SK-N-SH (cell line): ENCODE data around the gene TRRAP. TPM values are rescaled to one million over a fixed set of nuclear protein-coding genes. Genes with fewer than 3 reads are reported as not detected.

ENCODE experiments used
- CTCF ChIA-PET: fragments of 300-600, 350-600 bp; formaldehyde crosslinking; extraction: SDS; loops from one replicate; lab custom pipeline; 2021; lab: Yijun Ruan, JAX
- POLR2A ChIA-PET: fragments of 350-600 bp; sonication (Branson Sonifier 250); formaldehyde crosslinking; extraction: SDS; loops from one replicate; lab custom pipeline; 2020; ENCODE audit warnings: antibody characterized with exemption, inconsistent platforms; lab: Yijun Ruan, JAX
- DNase-seq: peaks from one replicate; pipeline ENCODE4 v3.0.0; 2012
- H2AFZ ChIP-seq: fragments of 200-600 bp; sonication (generic); 2 replicates; pipeline ENCODE4 v1.8.1; 2016; ENCODE audit warnings: antibody characterized with exemption, mild to moderate bottlenecking, low read depth
- H3F3A ChIP-seq: fragments of 200-600 bp; sonication (generic); replicated peaks from 2 replicates; pipeline ENCODE3; 2016; ENCODE audit warnings: antibody characterized with exemption, mild to moderate bottlenecking; ENCODE audit not compliant: insufficient read depth
- H3K27ac ChIP-seq, 2 experiments: fragments of 200-500 bp in 1 of 2; fragments of 200-600 bp in 1 of 2; sonication (Bioruptor generic) in 1 of 2; sonication (generic), shearing (Covaris generic) in 1 of 2; 2 replicates each; pipeline versions ENCODE4 v1.5.1 to v1.6.1; 2014 to 2016; ENCODE audit warnings: low read depth in 2 of 2, inconsistent platforms in 1 of 2, low read length in 1 of 2, mild to moderate bottlenecking in 1 of 2, mixed read lengths in 1 of 2
- H3K27me3 ChIP-seq: fragments of 200-600 bp; sonication (generic), shearing (Covaris generic); 2 replicates; pipeline ENCODE4 v1.6.1; 2016; ENCODE audit warnings: mixed run types; ENCODE audit not compliant: insufficient read depth
- H3K36me3 ChIP-seq, 2 experiments: fragments of 200-500 bp in 1 of 2; fragments of 200-600 bp in 1 of 2; sonication (Bioruptor generic) in 1 of 2; sonication (generic) in 1 of 2; replicated peaks in 1 of 2; 2 replicates each; pipeline versions ENCODE3 to v1.5.1; 2014 to 2016; ENCODE audit warnings: low read length in 1 of 2, mild to moderate bottlenecking in 1 of 2; ENCODE audit not compliant: insufficient read depth in 2 of 2, control insufficient read depth in 1 of 2
- H3K4me1 ChIP-seq, 2 experiments: fragments of 200-500 bp in 1 of 2; fragments of 200-600 bp in 1 of 2; sonication (Bioruptor generic) in 1 of 2; sonication (generic), shearing (Covaris generic) in 1 of 2; 2 replicates each; pipeline versions ENCODE4 v1.5.1 to v1.6.1; 2014 to 2016; ENCODE audit warnings: low read depth in 1 of 2, low read length in 1 of 2, mixed run types in 1 of 2; ENCODE audit not compliant: insufficient read depth in 2 of 2, control insufficient read depth in 1 of 2
- H3K4me2 ChIP-seq: fragments of 200-600 bp; sonication (generic), shearing (Covaris generic); 2 replicates; pipeline ENCODE4 v1.6.1; 2017; ENCODE audit warnings: mixed run types
- H3K4me3 ChIP-seq, 2 experiments: fragments of 200-500 bp in 1 of 2; fragments of 200-600 bp in 1 of 2; sonication (Bioruptor generic) in 1 of 2; sonication (generic), shearing (Covaris generic) in 1 of 2; 2 replicates each; pipeline versions ENCODE4 v1.5.1 to v1.8.1; 2014 to 2016; ENCODE audit warnings: low read depth in 2 of 2, inconsistent platforms in 1 of 2, low read length in 1 of 2, mild to moderate bottlenecking in 1 of 2, mixed read lengths in 1 of 2, moderate library complexity in 1 of 2
- H3K79me2 ChIP-seq: fragments of 200-600 bp; sonication (generic); 2 replicates; pipeline ENCODE4 v1.8.1; 2017; ENCODE audit warnings: mild to moderate bottlenecking; ENCODE audit not compliant: insufficient read depth
- H3K9ac ChIP-seq: fragments of 200-600 bp; sonication (generic); 2 replicates; pipeline ENCODE4 v1.6.1; 2017; ENCODE audit warnings: mixed run types
- H3K9me2 ChIP-seq: fragments of 200-600 bp; sonication (generic); 2 replicates; pipeline ENCODE4 v1.6.1; 2017; ENCODE audit warnings: mixed run types
- H3K9me3 ChIP-seq: fragments of 200-600 bp; sonication (generic); 2 replicates; pipeline ENCODE4 v1.6.1; 2017; ENCODE audit warnings: mixed run types, mild to moderate bottlenecking, moderate library complexity
- H4K20me1 ChIP-seq: fragments of 200-600 bp; sonication (generic); 2 replicates; pipeline ENCODE4 v1.6.1; 2017; ENCODE audit warnings: mild to moderate bottlenecking, mixed run types; ENCODE audit not compliant: insufficient read depth
- CHD2 ChIP-seq: fragments of 150-350 bp; IDR thresholded peaks from 2 replicates; pipeline ENCODE4 v1.6.1; 2018; ENCODE audit warnings: low read length; ENCODE audit not compliant: partially characterized antibody
- ELF1 ChIP-seq: IDR thresholded peaks from 2 replicates; pipeline ENCODE4 v1.4.0; 2012
- FOSL2 ChIP-seq: IDR thresholded peaks from 2 replicates; pipeline ENCODE4 v1.4.0; 2012; ENCODE audit warnings: low read depth, mild to moderate bottlenecking, moderate library complexity, borderline replicate concordance
- MXI1 ChIP-seq: IDR thresholded peaks from 2 replicates; pipeline ENCODE4 v1.6.1; 2012; ENCODE audit warnings: mild to moderate bottlenecking, low read depth, low read length, improper control_type of control experiment
- NFIC ChIP-seq: IDR thresholded peaks from 2 replicates; pipeline ENCODE4 v1.4.0; 2012; ENCODE audit warnings: borderline replicate concordance
- NRF1 ChIP-seq: IDR thresholded peaks from 2 replicates; pipeline ENCODE4 v1.6.1; 2012; ENCODE audit warnings: low read depth, mild to moderate bottlenecking, low read length
- RCOR1 ChIP-seq: fragments of 150-350 bp; IDR thresholded peaks from 2 replicates; pipeline ENCODE4 v1.6.1; 2017; ENCODE audit warnings: antibody characterized with exemption, low read length
- SMC3 ChIP-seq: IDR thresholded peaks from 2 replicates; pipeline ENCODE4 v1.6.1; 2012; ENCODE audit warnings: low read depth, low read length, improper control_type of control experiment
- whole genome bisulfite sequencing: methylation state at CpG from one replicate; pipeline ENCODE4 v1.1.6; 2017; ENCODE audit warnings: low lambda C conversion rate; 5-methylcytosine and 5-hydroxymethylcytosine counted together
- polyA plus RNA-seq, 3 experiments: library from polyadenylated mRNA; depleted of rRNA; stranded (reverse); fragments of >200 nt; gene quantifications; 2 replicates each; pipeline ENCODE4 v1.2.3, GENCODE V29; 2012
- small RNA-seq, 7 experiments: library from RNA; depleted of rRNA; stranded (forward); fragments of <200 nt; gene quantifications; one replicate each; pipeline ENCODE3, GENCODE V24; 2012
- TF ChIP-seq, protein P1 (sequence below): fragments of 150-350 bp; IDR thresholded peaks from 2 replicates; pipeline ENCODE4 v1.6.1; 2017; ENCODE audit warnings: antibody characterized with exemption, low read length, low read depth, borderline replicate concordance
- TF ChIP-seq, protein P2 (sequence below): IDR thresholded peaks from 2 replicates; pipeline ENCODE4 v1.4.0; 2012; ENCODE audit warnings: low read depth, borderline replicate concordance
- TF ChIP-seq, protein P3 (sequence below): IDR thresholded peaks from 2 replicates; pipeline ENCODE4 v1.4.0; 2012; ENCODE audit warnings: low read depth

Gene TRRAP
- polyA plus RNA-seq, 1 of the 3 experiments (the other 2 are of a cell fraction), result 24.9 TPM

DNA sequence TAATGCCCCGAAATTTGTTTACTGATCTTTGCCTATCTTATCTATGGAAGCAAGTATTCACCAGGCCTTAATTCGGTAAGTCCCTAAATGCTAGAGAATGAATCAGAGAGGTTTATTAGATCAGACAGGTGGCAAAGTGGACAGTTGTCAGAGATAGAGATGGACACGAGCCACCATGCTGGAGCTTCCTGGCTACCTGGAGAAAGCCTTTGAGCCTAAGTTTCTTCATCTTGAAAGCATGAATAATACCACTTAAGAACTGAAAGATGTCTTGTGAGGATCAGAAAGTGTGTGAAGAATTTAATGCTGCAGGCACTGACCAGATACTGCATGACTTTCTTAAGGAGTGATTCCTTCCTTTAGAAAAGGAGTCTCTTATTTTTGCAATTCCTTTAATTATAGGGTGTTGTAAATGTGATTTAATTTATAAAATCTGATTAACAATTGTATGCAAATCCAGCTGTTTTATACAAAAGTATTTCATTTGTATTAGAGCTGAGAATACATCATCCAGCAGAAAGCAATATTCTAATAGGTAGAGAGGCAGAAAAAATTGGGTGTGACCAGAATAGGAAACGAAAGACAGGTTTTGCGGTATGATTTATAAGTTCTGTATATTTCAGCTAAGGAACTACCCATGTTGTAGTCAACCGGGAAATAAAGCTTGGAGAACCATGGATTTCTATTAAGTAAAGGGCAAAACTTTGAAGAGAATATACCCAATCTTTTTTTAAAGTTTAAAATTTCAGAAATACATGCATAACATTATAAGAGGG, 182.9 kb downstream of the TRRAP start:
- no peak overlapping the region for H3K4me3 ChIP-seq
- WGBS, result 89% methylated on average over 6 of the region's 6 CpGs
- H2AFZ ChIP-seq, result no peak overlapping the region
- H3K36me3 ChIP-seq, result peaks cover 11 to 32% of the 10 kb centered on the region in 2 experiments
- no peaks in the 10 kb centered on the region for H3K9me3 ChIP-seq
- no peaks in the 10 kb centered on the region for H3K27me3 ChIP-seq
- H3K4me1 ChIP-seq, result no peaks in the 10 kb centered on the region
- H3K9ac ChIP-seq, result no peak overlapping the region
- H3K9me2 ChIP-seq, result no peaks in the 10 kb centered on the region
- H3K27ac ChIP-seq, result no peak overlapping the region
- CTCF ChIA-PET, result interaction anchor here (1.2 to 1.3 kb wide), 2 partner anchors 20 to 21 kb away, joined by 3 to 7 read pairs; no protein-coding TSS in a partner anchor
- DNase-seq, result no peak
- peaks cover 62% of the 10 kb centered on the region for H3K79me2 ChIP-seq
- peaks cover 7% of the 10 kb centered on the region for H3F3A ChIP-seq
- TF ChIP-seq RCOR1 (no peak), SMC3 (no peak), NFIC (no peak), MXI1 (no peak), NRF1 (no peak), ELF1 (no peak), CHD2 (no peak), FOSL2 (no peak)
- TF ChIP-seq, protein P1, sequence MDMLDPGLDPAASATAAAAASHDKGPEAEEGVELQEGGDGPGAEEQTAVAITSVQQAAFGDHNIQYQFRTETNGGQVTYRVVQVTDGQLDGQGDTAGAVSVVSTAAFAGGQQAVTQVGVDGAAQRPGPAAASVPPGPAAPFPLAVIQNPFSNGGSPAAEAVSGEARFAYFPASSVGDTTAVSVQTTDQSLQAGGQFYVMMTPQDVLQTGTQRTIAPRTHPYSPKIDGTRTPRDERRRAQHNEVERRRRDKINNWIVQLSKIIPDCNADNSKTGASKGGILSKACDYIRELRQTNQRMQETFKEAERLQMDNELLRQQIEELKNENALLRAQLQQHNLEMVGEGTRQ, result no peak
- TF ChIP-seq, protein P2, sequence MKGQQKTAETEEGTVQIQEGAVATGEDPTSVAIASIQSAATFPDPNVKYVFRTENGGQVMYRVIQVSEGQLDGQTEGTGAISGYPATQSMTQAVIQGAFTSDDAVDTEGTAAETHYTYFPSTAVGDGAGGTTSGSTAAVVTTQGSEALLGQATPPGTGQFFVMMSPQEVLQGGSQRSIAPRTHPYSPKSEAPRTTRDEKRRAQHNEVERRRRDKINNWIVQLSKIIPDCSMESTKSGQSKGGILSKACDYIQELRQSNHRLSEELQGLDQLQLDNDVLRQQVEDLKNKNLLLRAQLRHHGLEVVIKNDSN, result no peak
- TF ChIP-seq, protein P3, sequence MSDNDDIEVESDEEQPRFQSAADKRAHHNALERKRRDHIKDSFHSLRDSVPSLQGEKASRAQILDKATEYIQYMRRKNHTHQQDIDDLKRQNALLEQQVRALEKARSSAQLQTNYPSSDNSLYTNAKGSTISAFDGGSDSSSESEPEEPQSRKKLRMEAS, result no peak
- TF ChIP-seq, all 33 proteins: peak for 0
- Histone ChIP-seq H3K4me2 (no peak overlapping the region), H4K20me1 (peaks cover 7% of the 10 kb centered on the region; the same call in 1 of the 2 replicates)
- POLR2A ChIA-PET, result no interaction called here

Small RNA genes lying within 50 kb of the gene (small RNA-seq; reads per million reads assigned to genes)
- 3.4 to 16.5 (median 6.7) reads per million in 7 experiments for gene MIR3609

Other genes with a start within 250 kb of the TRRAP start
- 1.2 and 1.3 TPM in 2 replicates for gene TMEM130, start 8.5 kb upstream of the TRRAP start, polyA plus RNA-seq (2012; rRNA removed)